ENCODE results near the gene FLRT1. TPM values are rescaled to one million over a fixed set of nuclear protein-coding genes. Genes with fewer than 3 reads are reported as not detected.

Gene FLRT1
- total and polyA plus RNA-seq, 7 experiments from 2014 or later = 0.05 to 0.12 TPM; not detected in 5

- H3K27ac ChIP-seq (ENCODE audit: low read depth, low read length) = no peak overlapping the region
- H3K4me1 Mint-ChIP-seq = peaks cover 11 to 19% (median 14%) of the 10 kb centered on the region in 7 donors
- intact Hi-C loops (cut with micrococcal nuclease) = no loop called here
- H3K36me3 Mint-ChIP-seq = peaks cover 0 to 7% (median 0%) of the 10 kb centered on the region in 5 donors
- ChIA-PET POLR2A (no interaction called here), CTCF (interaction anchor here (0.6 kb wide), 1 partner anchor 268 kb away, joined by 3 read pairs; no protein-coding TSS in a partner anchor)
- H3K27ac Mint-ChIP-seq = no peak overlapping the region
- H3K36me3 ChIP-seq (ENCODE audit: control insufficient read depth in 2 of 3, insufficient read depth in 3 of 3, low read length in 3 of 3) = no peaks in the 10 kb centered on the region
- DNase-seq = no peak
- no peak overlapping the region for H3K4me3 Mint-ChIP-seq
- peaks cover 0 to 10% (median 0%) of the 10 kb centered on the region in 11 donors for H3K9me3 Mint-ChIP-seq
- H3K9me3 ChIP-seq (ENCODE audit: control insufficient read depth in 2 of 3, low read length in 3 of 3) = peaks cover 0 to 7% (median 0%) of the 10 kb centered on the region in 3 experiments
- no peak overlapping the region for H3K4me3 ChIP-seq (ENCODE audit: low read length)
- H3K27me3 Mint-ChIP-seq = peaks cover 20 to 40% (median 33%) of the 10 kb centered on the region in 5 donors
- H3K27me3 ChIP-seq (ENCODE audit: control insufficient read depth in 2 of 2, insufficient read depth in 2 of 2, low read length in 2 of 2) = no peaks in the 10 kb centered on the region
- peaks cover 0 to 6% of the 10 kb centered on the region in 2 donors for H3K4me1 ChIP-seq (ENCODE audit: control insufficient read depth in 2 of 2, insufficient read depth in 2 of 2, low read length in 2 of 2)
- ATAC-seq = no peak
Observed at GRCh38 chr11:64005691-64006090, 30.0 kb upstream of the FLRT1 start.

- H3K27ac Mint-ChIP-seq = no peak overlapping the region
- peaks cover 20 to 40% (median 33%) of the 10 kb centered on the region in 5 donors for H3K27me3 Mint-ChIP-seq
- peaks cover 0 to 17% (median 0%) of the 10 kb centered on the region in 11 donors for H3K9me3 Mint-ChIP-seq
Observed at GRCh38 chr11:64006398-64006797, 29.3 kb upstream of the FLRT1 start.

GRCh38 chr11:64007160-64007628 lies 28.5 kb upstream of the FLRT1 start:
- H3K27me3 Mint-ChIP-seq = peaks cover 20 to 40% (median 32%) of the 10 kb centered on the region in 5 donors
- intact Hi-C loops (cut with micrococcal nuclease) = no loop called here

More at GRCh38 chr11:64006398-64006797, 29.3 kb upstream of the FLRT1 start:
- peaks cover 0 to 8% (median 0%) of the 10 kb centered on the region in 3 experiments for H3K9me3 ChIP-seq (ENCODE audit: control insufficient read depth in 2 of 3, low read length in 3 of 3)
- Mint-ChIP-seq H3K4me1 (peaks cover 11 to 17% (median 14%) of the 10 kb centered on the region in 7 donors), H3K36me3 (peaks cover 0 to 12% (median 0%) of the 10 kb centered on the region in 5 donors), H3K4me3 (peak overlapping the region in 1 of 10 donors; percentile 63)
- CTCF ChIA-PET = no interaction called here
- H3K27ac ChIP-seq (ENCODE audit: low read depth, low read length) = no peak overlapping the region
- DNase-seq (no peak), ATAC-seq (no peak)
- intact Hi-C loops (cut with micrococcal nuclease) = no loop called here
- no peaks in the 10 kb centered on the region for H3K4me1 ChIP-seq (ENCODE audit: control insufficient read depth in 2 of 2, insufficient read depth in 2 of 2, low read length in 2 of 2)
- POLR2A ChIA-PET = no interaction called here
- no peaks in the 10 kb centered on the region for H3K27me3 ChIP-seq (ENCODE audit: control insufficient read depth in 2 of 2, insufficient read depth in 2 of 2, low read length in 2 of 2)
- no peaks in the 10 kb centered on the region for H3K36me3 ChIP-seq (ENCODE audit: control insufficient read depth in 2 of 3, insufficient read depth in 3 of 3, low read length in 3 of 3)
- no peak overlapping the region for H3K4me3 ChIP-seq (ENCODE audit: low read length)

GRCh38 chr11:64007629-64008282 lies 28.0 kb upstream of the FLRT1 start:
- peak; percentile 76 for ATAC-seq
- no peaks in the 10 kb centered on the region for H3K27me3 ChIP-seq (ENCODE audit: control insufficient read depth in 2 of 2, insufficient read depth in 2 of 2, low read length in 2 of 2)
- peaks cover 0 to 19% (median 0%) of the 10 kb centered on the region in 11 donors for H3K9me3 Mint-ChIP-seq
- no peak overlapping the region for H3K27ac ChIP-seq (ENCODE audit: low read depth, low read length)
- H3K9me3 ChIP-seq (ENCODE audit: control insufficient read depth in 2 of 3, low read length in 3 of 3) = peaks cover 0 to 8% (median 0%) of the 10 kb centered on the region in 3 experiments
- ChIA-PET CTCF (no interaction called here), POLR2A (no interaction called here)
- no peaks in the 10 kb centered on the region for H3K4me1 ChIP-seq (ENCODE audit: control insufficient read depth in 2 of 2, insufficient read depth in 2 of 2, low read length in 2 of 2)
- H3K27me3 Mint-ChIP-seq = peaks cover 20 to 40% (median 32%) of the 10 kb centered on the region in 5 donors
- no peaks in the 10 kb centered on the region for H3K36me3 ChIP-seq (ENCODE audit: control insufficient read depth in 2 of 3, insufficient read depth in 3 of 3, low read length in 3 of 3)
- H3K4me1 Mint-ChIP-seq = peaks cover 7 to 16% (median 12%) of the 10 kb centered on the region in 7 donors
- peaks cover 0 to 12% (median 0%) of the 10 kb centered on the region in 5 donors for H3K36me3 Mint-ChIP-seq
- no peak overlapping the region for H3K27ac Mint-ChIP-seq
- intact Hi-C loops (cut with micrococcal nuclease) = no loop called here
- peak overlapping the region; percentile 20 for H3K4me3 ChIP-seq (ENCODE audit: low read length)
- H3K4me3 Mint-ChIP-seq = peak overlapping the region in 7 of 10 donors; percentile 18 to 81 (median 60)
- no peak for DNase-seq

More at GRCh38 chr11:64007160-64007628, 28.5 kb upstream of the FLRT1 start:
- Mint-ChIP-seq H3K27ac (peak overlapping the region in 1 of 9 donors; percentile 3), H3K4me3 (peak overlapping the region in 9 of 10 donors; percentile 7 to 81 (median 55)), H3K4me1 (peaks cover 7 to 16% (median 12%) of the 10 kb centered on the region in 7 donors), H3K9me3 (peaks cover 0 to 19% (median 0%) of the 10 kb centered on the region in 11 donors), H3K36me3 (peaks cover 0 to 12% (median 0%) of the 10 kb centered on the region in 5 donors)
- DNase-seq = no peak
- Histone ChIP-seq H3K4me1 (ENCODE audit: control insufficient read depth in 2 of 2, insufficient read depth in 2 of 2, low read length in 2 of 2) (no peaks in the 10 kb centered on the region), H3K27ac (ENCODE audit: low read depth, low read length) (no peak overlapping the region), H3K27me3 (ENCODE audit: control insufficient read depth in 2 of 2, insufficient read depth in 2 of 2, low read length in 2 of 2) (no peaks in the 10 kb centered on the region), H3K36me3 (ENCODE audit: control insufficient read depth in 2 of 3, insufficient read depth in 3 of 3, low read length in 3 of 3) (no peaks in the 10 kb centered on the region), H3K4me3 (ENCODE audit: low read length) (peak overlapping the region; percentile 20), H3K9me3 (ENCODE audit: control insufficient read depth in 2 of 3, low read length in 3 of 3) (peaks cover 0 to 8% (median 0%) of the 10 kb centered on the region in 3 experiments)
- ChIA-PET CTCF (no interaction called here), POLR2A (no interaction called here)
- peak; percentile 62 for ATAC-seq

GRCh38 chr11:64008283-64008913 lies 27.3 kb upstream of the FLRT1 start:
- Mint-ChIP-seq H3K27ac (no peak overlapping the region), H3K9me3 (peaks cover 0 to 19% (median 0%) of the 10 kb centered on the region in 11 donors), H3K27me3 (peaks cover 20 to 40% (median 32%) of the 10 kb centered on the region in 5 donors), H3K36me3 (peaks cover 0 to 12% (median 0%) of the 10 kb centered on the region in 5 donors), H3K4me3 (peak overlapping the region in 5 of 10 donors; percentile 18 to 81 (median 63)), H3K4me1 (peaks cover 7 to 16% (median 12%) of the 10 kb centered on the region in 7 donors)
- intact Hi-C loops (cut with micrococcal nuclease) = no loop called here
- no peak overlapping the region for H3K4me3 ChIP-seq (ENCODE audit: low read length)
- no peak overlapping the region for H3K27ac ChIP-seq (ENCODE audit: low read depth, low read length)
- ATAC-seq = no peak
- DNase-seq = no peak
- ChIA-PET POLR2A (no interaction called here), CTCF (no interaction called here)
- H3K27me3 ChIP-seq (ENCODE audit: control insufficient read depth in 2 of 2, insufficient read depth in 2 of 2, low read length in 2 of 2) = no peaks in the 10 kb centered on the region
- no peaks in the 10 kb centered on the region for H3K4me1 ChIP-seq (ENCODE audit: control insufficient read depth in 2 of 2, insufficient read depth in 2 of 2, low read length in 2 of 2)
- H3K9me3 ChIP-seq (ENCODE audit: control insufficient read depth in 2 of 3, low read length in 3 of 3) = peaks cover 0 to 8% (median 0%) of the 10 kb centered on the region in 3 experiments
- H3K36me3 ChIP-seq (ENCODE audit: control insufficient read depth in 2 of 3, insufficient read depth in 3 of 3, low read length in 3 of 3) = no peaks in the 10 kb centered on the region

- ChIA-PET POLR2A (no interaction called here), CTCF (no interaction called here)
- no peak overlapping the region for H3K27ac ChIP-seq (ENCODE audit: low read depth, low read length)
- H3K36me3 ChIP-seq (ENCODE audit: control insufficient read depth in 2 of 3, insufficient read depth in 3 of 3, low read length in 3 of 3) = no peaks in the 10 kb centered on the region
- H3K4me3 Mint-ChIP-seq = no peak overlapping the region
- intact Hi-C loops (cut with micrococcal nuclease) = no loop called here
- peaks cover 7 to 16% (median 12%) of the 10 kb centered on the region in 7 donors for H3K4me1 Mint-ChIP-seq
- no peaks in the 10 kb centered on the region for H3K4me1 ChIP-seq (ENCODE audit: control insufficient read depth in 2 of 2, insufficient read depth in 2 of 2, low read length in 2 of 2)
- H3K27ac Mint-ChIP-seq = no peak overlapping the region
- peaks cover 0 to 8% (median 0%) of the 10 kb centered on the region in 3 experiments for H3K9me3 ChIP-seq (ENCODE audit: control insufficient read depth in 2 of 3, low read length in 3 of 3)
- DNase-seq (no peak), ATAC-seq (no peak)
- peaks cover 0 to 19% (median 0%) of the 10 kb centered on the region in 11 donors for H3K9me3 Mint-ChIP-seq
- H3K27me3 Mint-ChIP-seq = peaks cover 20 to 40% (median 32%) of the 10 kb centered on the region in 5 donors
- no peak overlapping the region for H3K4me3 ChIP-seq (ENCODE audit: low read length)
- peaks cover 0 to 12% (median 0%) of the 10 kb centered on the region in 5 donors for H3K36me3 Mint-ChIP-seq
- no peaks in the 10 kb centered on the region for H3K27me3 ChIP-seq (ENCODE audit: control insufficient read depth in 2 of 2, insufficient read depth in 2 of 2, low read length in 2 of 2)
Observed at GRCh38 chr11:64008914-64009633, 26.7 kb upstream of the FLRT1 start.

Data from naive thymus-derived CD4-positive, alpha-beta T cell (primary cell).